K562 (cell line): Measurements from ENCODE around the gene CCDC68. TPM values are rescaled to one million over a fixed set of nuclear protein-coding genes. Genes with fewer than 3 reads are reported as not detected.

Experiments used
- ATAC-seq: fragments of 200-7000 bp; cut with Tn5 transposase; 3 replicates; pipeline ENCODE4 v1.9.1; 2020; ENCODE audit warnings: moderate library complexity
- BruUV-seq: library from RNA; stranded (reverse); fragments of 400-500 nt; replicated peaks from 2 replicates; lab custom pipeline; 2021; lab: Mats Ljungman, UMichigan
- CTCF ChIA-PET: fragments of 300-600 bp; formaldehyde crosslinking; extraction: SDS; loops from one replicate; lab custom pipeline; 2021; ENCODE audit warnings: low intra/inter-chr PET ratio; lab: Yijun Ruan, JAX
- POLR2A ChIA-PET: fragments of 300-600, 350-650 bp; sonication (Branson Sonifier 250); formaldehyde crosslinking; extraction: SDS; loops from one replicate; lab custom pipeline; 2021; ENCODE audit warnings: antibody characterized with exemption, inconsistent platforms; lab: Yijun Ruan, JAX
- DNase-seq, 4 experiments: peaks; one replicate each; pipeline versions ENCODE4 v3.0.0 to v3.0.0-alpha.2; 2011 to 2018; ENCODE audit warnings: low spot score in 3 of 4, mixed read lengths in 3 of 4; ENCODE audit errors: extremely low read depth in 1 of 4
- FAIRE-seq: peaks from 2 replicates; lab custom pipeline; 2011; peaks lifted over from hg19 to GRCh38; lab: Jason Lieb, UNC
- H2AFZ ChIP-seq: 2 replicates; pipeline ENCODE4 v1.6.0; 2011; ENCODE audit warnings: low read depth, low read length, control low read depth, inconsistent platforms
- H3K27ac ChIP-seq: fragments of 200-600 bp; 3 replicates; pipeline ENCODE4 v1.8.0; 2011; ENCODE audit warnings: low read depth, mild to moderate bottlenecking, control low read depth, inconsistent platforms, low read length, moderate library complexity, mixed read lengths; ENCODE audit errors: extremely low read depth
- H3K27me3 ChIP-seq, 2 experiments: fragments of 300-600 bp in 1 of 2; 2 replicates in 1 of 2; 3 replicates in 1 of 2; pipeline versions ENCODE4 v1.6.0 to v1.8.0; 2011; ENCODE audit warnings: inconsistent platforms in 2 of 2, low read length in 2 of 2, mild to moderate bottlenecking in 1 of 2, mixed read lengths in 1 of 2, moderate library complexity in 1 of 2; ENCODE audit not compliant: control insufficient read depth in 2 of 2, insufficient read depth in 2 of 2
- H3K36me3 ChIP-seq: fragments of 300-600 bp; 3 replicates; pipeline ENCODE4 v1.8.0; 2011; ENCODE audit warnings: mild to moderate bottlenecking, low read length, inconsistent platforms; ENCODE audit not compliant: control insufficient read depth, insufficient read depth
- H3K4me1 ChIP-seq, 2 experiments: fragments of 200-600 bp in 1 of 2; replicated peaks in 1 of 2; 2 replicates in 1 of 2; 3 replicates in 1 of 2; pipeline versions ENCODE4 v1.5.1 to v1.8.0; 2011; ENCODE audit warnings: inconsistent platforms in 2 of 2, low read length in 2 of 2, mild to moderate bottlenecking in 1 of 2, mixed read lengths in 1 of 2, moderate library complexity in 1 of 2; ENCODE audit not compliant: control insufficient read depth in 2 of 2, insufficient read depth in 2 of 2
- H3K4me2 ChIP-seq: 2 replicates; pipeline ENCODE4 v1.6.1; 2011; ENCODE audit warnings: low read length, control low read depth, inconsistent platforms, mixed read lengths; ENCODE audit not compliant: insufficient read depth
- H3K4me3 ChIP-seq: fragments of 200-600 bp; sonication (generic), shearing (Covaris generic); 2 replicates; pipeline ENCODE4 v1.5.1; 2016; ENCODE audit warnings: control low read depth, inconsistent platforms
- H3K79me2 ChIP-seq: fragments of 200-600 bp; 3 replicates; pipeline ENCODE4 v1.8.0; 2011; ENCODE audit warnings: low read length, inconsistent platforms; ENCODE audit not compliant: control insufficient read depth, insufficient read depth
- H3K9ac ChIP-seq, 2 experiments: 2 replicates each; pipeline versions ENCODE4 v1.6.0 to v1.6.1; 2011; ENCODE audit warnings: low read depth in 2 of 2, low read length in 2 of 2, control low read depth in 1 of 2, inconsistent platforms in 1 of 2, mild to moderate bottlenecking in 1 of 2, mixed read lengths in 1 of 2; ENCODE audit not compliant: insufficient read depth in 1 of 2
- H3K9me1 ChIP-seq: one replicate; pipeline ENCODE4 v1.6.0; 2011; ENCODE audit warnings: inconsistent platforms, mild to moderate bottlenecking, low read length, moderate library complexity; ENCODE audit not compliant: control insufficient read depth, insufficient read depth
- H3K9me3 ChIP-seq: replicated peaks from 2 replicates; pipeline ENCODE4 v1.5.1; 2011; ENCODE audit warnings: low read depth, low read length, inconsistent platforms; ENCODE audit not compliant: control insufficient read depth, insufficient read depth
- H4K20me1 ChIP-seq: replicated peaks from 2 replicates; pipeline ENCODE4 v1.6.1; 2011; ENCODE audit warnings: low read length, inconsistent platforms, mixed read lengths; ENCODE audit not compliant: control insufficient read depth, insufficient read depth
- HDAC8 ChIP-seq: fragments of 450-650 bp; IDR thresholded peaks from 2 replicates; pipeline ENCODE4 v1.6.1; 2016; ENCODE audit warnings: mild to moderate bottlenecking, missing genetic modification characterization, moderate library complexity, missing compliant biosample characterization
- ILK ChIP-seq: fragments of 450-650 bp; IDR thresholded peaks from 2 replicates; pipeline ENCODE4 v1.6.1; 2016; ENCODE audit warnings: missing genetic modification characterization, low read depth, mild to moderate bottlenecking, missing compliant biosample characterization, moderate library complexity, borderline replicate concordance
- JUN ChIP-seq, 2 experiments: sonication (generic) in 1 of 2; formaldehyde crosslinking in 1 of 2; IDR thresholded peaks; 2 replicates each; pipeline versions ENCODE4 v1.6.1 to v1.8.0; 2012 to 2022; ENCODE audit warnings: borderline replicate concordance in 2 of 2, mild to moderate bottlenecking in 2 of 2, improper control_type of control experiment in 1 of 2, low read depth in 1 of 2, low read length in 1 of 2, missing genetic modification reagents in 1 of 2
- MCM7 ChIP-seq, 2 experiments: fragments of 450-650 bp; IDR thresholded peaks; 2 replicates each; pipeline ENCODE4 v1.6.1; 2016 to 2018
- POLR3A ChIP-seq: IDR thresholded peaks from 2 replicates; pipeline ENCODE4 v1.6.1; 2011; ENCODE audit warnings: borderline replicate concordance, mild to moderate bottlenecking, moderate library complexity; ENCODE audit not compliant: insufficient read length, insufficient read depth; ENCODE audit errors: extremely low read depth
- REST ChIP-seq, 2 experiments: fragments of 450-650 bp; formaldehyde crosslinking in 1 of 2; IDR thresholded peaks; 2 replicates each; pipeline versions ENCODE4 v1.4.0 to v1.6.1; 2014 to 2020; ENCODE audit warnings: mild to moderate bottlenecking in 2 of 2, borderline replicate concordance in 1 of 2, low read depth in 1 of 2
- TBP ChIP-seq: optimal IDR thresholded peaks from 2 replicates; pipeline ENCODE3; 2011; ENCODE audit warnings: low read depth, low read length, improper control_type of control experiment
- ZBTB1 ChIP-seq: sonication (generic); formaldehyde crosslinking; IDR thresholded peaks from 2 replicates; pipeline ENCODE4 v1.8.1; 2023; ENCODE audit warnings: missing genetic modification reagents, low read depth, mild to moderate bottlenecking, borderline replicate concordance
- WGBS: fragments of 100-300 bp; shearing (Covaris generic); methylation state at CpG from one replicate; pipeline ENCODE4 v1.1.6; 2016; ENCODE audit warnings: low coverage, mixed read lengths; ENCODE audit not compliant: insufficient coverage; ENCODE audit errors: missing lambda C conversion rate; 5-methylcytosine and 5-hydroxymethylcytosine counted together
- in situ Hi-C: fragments of 300-500 bp; cut with MboI; formaldehyde crosslinking; loops from 4 replicates; pipeline ENCODE4 v1.15.0; 2018; ENCODE audit warnings: inconsistent platforms, mixed read lengths
- intact Hi-C: fragments of 100-400 bp; cut with micrococcal nuclease; formaldehyde crosslinking; loops from 2 replicates; pipeline ENCODE4 v1.14.2; 2022
- polyA plus RNA-seq, 8 experiments: library from polyadenylated mRNA; depleted of rRNA in 4 of 8; stranded (reverse) in 5 of 8; unstranded in 3 of 8; fragments of >200 nt; fragmentation: Nextera tagmentation in 2 of 8; fragmentation: Illumina TruSeq in 1 of 8; extraction: Ambion mirVana in 2 of 8; extraction: Trizol in 1 of 8; gene quantifications; 2 replicates each; pipeline versions ENCODE4 v1.2.1 to v1.2.3, GENCODE V29; 2011 to 2014; ENCODE audit warnings: inconsistent platforms in 1 of 8, missing spikeins in 1 of 8
- total RNA-seq, 7 experiments: library from RNA; depleted of rRNA in 6 of 7; stranded (reverse); fragments of >200 nt in 6 of 7; fragmentation: Illumina TruSeq in 2 of 7; extraction: Trizol in 2 of 7; gene quantifications; 2 replicates each; pipeline versions ENCODE4 v1.2.1 to v1.2.3, GENCODE V29; 2011 to 2021; ENCODE audit warnings: low replicate concordance in 1 of 7

Gene CCDC68
- total and polyA plus RNA-seq, 9 of the 15 experiments (the other 6 are each of a cell fraction or from before 2014, with no cell fraction given): 0.28 to 4.5 (median 1.4) TPM

GRCh38 chr18:54906331-54907185 lies 52.7 kb downstream of the CCDC68 start:
- no peak overlapping the region for H3K9ac ChIP-seq
- in situ Hi-C loops (no loop called here), intact Hi-C loops (no loop called here)
- ChIA-PET POLR2A (no interaction called here), CTCF (no interaction called here)
- TF ChIP-seq ILK (tag) (no peak), REST (IDR thresholded peaks at IDR 0.05; ENCODE audit: borderline replicate concordance) (no peak), REST (CRISPR knock-in tag; IDR thresholded peaks at IDR 0.05; ENCODE audit: low read depth) (no peak), POLR3A (no peak), TBP (no peak), ZBTB1 (CRISPR knock-in tag) (no peak), JUN (IDR thresholded peaks at IDR 0.05; ENCODE audit: borderline replicate concordance, low read depth, low read length) (no peak), JUN (CRISPR knock-in tag; IDR thresholded peaks at IDR 0.05; ENCODE audit: borderline replicate concordance) (no peak), MCM7 (IDR thresholded peaks at IDR 0.05) (no peak), HDAC8 (tag) (no peak)
- no peak overlapping the region for H2AFZ ChIP-seq
- no peak overlapping the region for H3K4me2 ChIP-seq
- FAIRE-seq (no peak), ATAC-seq (no peak), DNase-seq (no peak)
- 32% methylated on average over 4 of the region's 6 CpGs for WGBS
- no peak overlapping the region for H3K27ac ChIP-seq
- H4K20me1 ChIP-seq: no peaks in the 10 kb centered on the region
- H3K27me3 ChIP-seq: no peaks in the 10 kb centered on the region
- no peaks in the 10 kb centered on the region for H3K9me1 ChIP-seq
- no peaks in the 10 kb centered on the region for H3K79me2 ChIP-seq
- H3K9me3 ChIP-seq: no peaks in the 10 kb centered on the region
- no peaks in the 10 kb centered on the region for H3K36me3 ChIP-seq
- no TSS peak for BruUV-seq
- H3K4me3 ChIP-seq: no peak overlapping the region
- no peaks in the 10 kb centered on the region for H3K4me1 ChIP-seq
